Neural progenitor cell (in vitro differentiated cells): ENCODE results near the gene ABCA3. TPM values are rescaled to one million over a fixed set of nuclear protein-coding genes. Genes with fewer than 3 reads are reported as not detected.

Experiments
- DNase-seq: peaks from one replicate; pipeline ENCODE4 v3.0.0-alpha.2; 2016; ENCODE audit warnings: low spot score
- H2AFZ ChIP-seq: fragments of 200-600 bp; sonication (generic); replicated peaks from 2 replicates; pipeline ENCODE4 v1.6.1; 2016; ENCODE audit warnings: antibody characterized with exemption
- H3F3A ChIP-seq: fragments of 200-600 bp; sonication (generic); 2 replicates; pipeline ENCODE4 v1.6.1; 2016; ENCODE audit warnings: antibody characterized with exemption, low read depth
- H3K27ac ChIP-seq: fragments of 200-600 bp; sonication (generic); 2 replicates; pipeline ENCODE4 v1.5.1; 2016; ENCODE audit warnings: mild to moderate bottlenecking
- H3K27me3 ChIP-seq: fragments of 200-600 bp; sonication (generic); 2 replicates; pipeline ENCODE4 v1.6.1; 2016; ENCODE audit warnings: mild to moderate bottlenecking, moderate library complexity
- H3K36me3 ChIP-seq: fragments of 200-600 bp; sonication (generic); 2 replicates; pipeline ENCODE4 v1.5.1; 2016
- H3K4me1 ChIP-seq: fragments of 200-600 bp; sonication (generic); 2 replicates; pipeline ENCODE4 v1.6.1; 2016; ENCODE audit warnings: mixed run types
- H3K4me2 ChIP-seq: fragments of 200-600 bp; sonication (generic); 2 replicates; pipeline ENCODE4 v1.6.1; 2016
- H3K4me3 ChIP-seq: fragments of 200-600 bp; sonication (generic); 2 replicates; pipeline ENCODE4 v1.5.1; 2016
- H3K79me2 ChIP-seq: fragments of 200-600 bp; sonication (generic); 2 replicates; pipeline ENCODE4 v1.6.1; 2016; ENCODE audit warnings: low read depth
- H3K9ac ChIP-seq: fragments of 200-600 bp; sonication (generic); 2 replicates; pipeline ENCODE4 v1.6.1; 2016
- H3K9me3 ChIP-seq: fragments of 200-600 bp; sonication (generic); 2 replicates; pipeline ENCODE4 v1.5.1; 2016; ENCODE audit warnings: low read depth
- H4K20me1 ChIP-seq: fragments of 200-600 bp; sonication (generic); 2 replicates; pipeline ENCODE4 v1.6.1; 2016; ENCODE audit warnings: low read depth
- H3K27ac Mint-ChIP-seq: 3 replicates; pipeline ENCODE4 v1.8.0; 2021; ENCODE audit warnings: mixed read lengths
- H3K27me3 Mint-ChIP-seq: 2 replicates; pipeline ENCODE4 v1.8.0; 2022; ENCODE audit warnings: low read depth, mild to moderate bottlenecking, inconsistent platforms, moderate library complexity, mixed read lengths; ENCODE audit not compliant: insufficient read depth
- H3K36me3 Mint-ChIP-seq: 3 replicates; pipeline ENCODE4 v1.8.0; 2021; ENCODE audit warnings: mixed read lengths
- H3K4me1 Mint-ChIP-seq: 3 replicates; pipeline ENCODE4 v1.8.0; 2021; ENCODE audit warnings: mixed read lengths
- H3K4me3 Mint-ChIP-seq: 3 replicates; pipeline ENCODE4 v1.8.0; 2021; ENCODE audit warnings: mild to moderate bottlenecking, moderate library complexity, mixed read lengths
- H3K9me3 Mint-ChIP-seq: 3 replicates; pipeline ENCODE4 v1.8.0; 2020; ENCODE audit warnings: mixed read lengths
- EZH2 ChIP-seq: fragments of 200-600 bp; sonication (generic); IDR thresholded peaks from 2 replicates; pipeline ENCODE4 v1.6.1; 2017; ENCODE audit warnings: antibody characterized with exemption, mild to moderate bottlenecking, moderate library complexity
- EZH2phosphoT487 ChIP-seq: fragments of 200-600 bp; sonication (generic); IDR thresholded peaks from 2 replicates; pipeline ENCODE4 v1.6.1; 2017; ENCODE audit warnings: antibody characterized with exemption
- total RNA-seq: library from RNA; depleted of rRNA; stranded (reverse); fragments of >200 nt; gene quantifications from 2 replicates; pipeline ENCODE4 v1.2.3, GENCODE V29; 2015; ENCODE audit warnings: low replicate concordance
- TF ChIP-seq, protein P1 (sequence below): fragments of 200-600 bp; sonication (generic); IDR thresholded peaks from 2 replicates; pipeline ENCODE4 v1.5.1; 2017; ENCODE audit warnings: antibody characterized with exemption, mild to moderate bottlenecking

The ABCA3 gene
- total RNA-seq, 1 donor from 2014 or later: 9.7 TPM

DNA sequence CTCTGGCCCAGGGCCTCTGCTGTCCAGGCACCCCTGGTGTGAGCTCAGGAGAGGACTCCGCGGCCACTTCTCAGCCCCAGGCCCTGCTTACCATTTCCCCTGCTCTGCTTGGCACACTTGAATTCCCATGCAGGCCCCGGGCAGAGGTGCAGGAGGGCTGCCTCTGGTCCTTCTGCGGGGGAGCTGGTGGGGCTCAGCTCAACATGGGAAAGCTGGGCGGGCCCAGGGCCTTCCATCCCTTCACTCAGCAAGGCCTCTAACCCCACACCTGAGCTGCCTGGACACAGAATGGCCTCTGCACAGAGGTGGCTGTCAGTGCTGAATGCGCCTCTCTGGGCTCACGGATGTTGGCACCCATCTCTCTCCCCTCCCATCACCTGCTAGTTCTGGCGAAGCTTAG is 60.1 kb downstream of the ABCA3 start:
- Mint-ChIP-seq H3K4me1 (no peaks in the 10 kb centered on the region), H3K36me3 (peaks cover 3% of the 10 kb centered on the region), H3K9me3 (no peaks in the 10 kb centered on the region), H3K27me3 (peaks cover 2% of the 10 kb centered on the region), H3K4me3 (no peak overlapping the region), H3K27ac (no peak overlapping the region)
- no peak overlapping the region for H2AFZ ChIP-seq
- no peaks in the 10 kb centered on the region for H3K9me3 ChIP-seq
- no peaks in the 10 kb centered on the region for H3K4me1 ChIP-seq
- H3K4me2 ChIP-seq: no peak overlapping the region
- TF ChIP-seq EZH2: no peak
- no peak for TF ChIP-seq EZH2phosphoT487
- TF ChIP-seq, protein P1, sequence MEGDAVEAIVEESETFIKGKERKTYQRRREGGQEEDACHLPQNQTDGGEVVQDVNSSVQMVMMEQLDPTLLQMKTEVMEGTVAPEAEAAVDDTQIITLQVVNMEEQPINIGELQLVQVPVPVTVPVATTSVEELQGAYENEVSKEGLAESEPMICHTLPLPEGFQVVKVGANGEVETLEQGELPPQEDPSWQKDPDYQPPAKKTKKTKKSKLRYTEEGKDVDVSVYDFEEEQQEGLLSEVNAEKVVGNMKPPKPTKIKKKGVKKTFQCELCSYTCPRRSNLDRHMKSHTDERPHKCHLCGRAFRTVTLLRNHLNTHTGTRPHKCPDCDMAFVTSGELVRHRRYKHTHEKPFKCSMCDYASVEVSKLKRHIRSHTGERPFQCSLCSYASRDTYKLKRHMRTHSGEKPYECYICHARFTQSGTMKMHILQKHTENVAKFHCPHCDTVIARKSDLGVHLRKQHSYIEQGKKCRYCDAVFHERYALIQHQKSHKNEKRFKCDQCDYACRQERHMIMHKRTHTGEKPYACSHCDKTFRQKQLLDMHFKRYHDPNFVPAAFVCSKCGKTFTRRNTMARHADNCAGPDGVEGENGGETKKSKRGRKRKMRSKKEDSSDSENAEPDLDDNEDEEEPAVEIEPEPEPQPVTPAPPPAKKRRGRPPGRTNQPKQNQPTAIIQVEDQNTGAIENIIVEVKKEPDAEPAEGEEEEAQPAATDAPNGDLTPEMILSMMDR: no peak
- no peak overlapping the region for H3K27ac ChIP-seq
- H3K27me3 ChIP-seq: no peaks in the 10 kb centered on the region
- H3K36me3 ChIP-seq: no peaks in the 10 kb centered on the region
- H3K9ac ChIP-seq: no peak overlapping the region
- H3K4me3 ChIP-seq: no peak overlapping the region
- DNase-seq: no peak
- H3K79me2 ChIP-seq: no peaks in the 10 kb centered on the region
- no peaks in the 10 kb centered on the region for H4K20me1 ChIP-seq
- no peaks in the 10 kb centered on the region for H3F3A ChIP-seq

DNA sequence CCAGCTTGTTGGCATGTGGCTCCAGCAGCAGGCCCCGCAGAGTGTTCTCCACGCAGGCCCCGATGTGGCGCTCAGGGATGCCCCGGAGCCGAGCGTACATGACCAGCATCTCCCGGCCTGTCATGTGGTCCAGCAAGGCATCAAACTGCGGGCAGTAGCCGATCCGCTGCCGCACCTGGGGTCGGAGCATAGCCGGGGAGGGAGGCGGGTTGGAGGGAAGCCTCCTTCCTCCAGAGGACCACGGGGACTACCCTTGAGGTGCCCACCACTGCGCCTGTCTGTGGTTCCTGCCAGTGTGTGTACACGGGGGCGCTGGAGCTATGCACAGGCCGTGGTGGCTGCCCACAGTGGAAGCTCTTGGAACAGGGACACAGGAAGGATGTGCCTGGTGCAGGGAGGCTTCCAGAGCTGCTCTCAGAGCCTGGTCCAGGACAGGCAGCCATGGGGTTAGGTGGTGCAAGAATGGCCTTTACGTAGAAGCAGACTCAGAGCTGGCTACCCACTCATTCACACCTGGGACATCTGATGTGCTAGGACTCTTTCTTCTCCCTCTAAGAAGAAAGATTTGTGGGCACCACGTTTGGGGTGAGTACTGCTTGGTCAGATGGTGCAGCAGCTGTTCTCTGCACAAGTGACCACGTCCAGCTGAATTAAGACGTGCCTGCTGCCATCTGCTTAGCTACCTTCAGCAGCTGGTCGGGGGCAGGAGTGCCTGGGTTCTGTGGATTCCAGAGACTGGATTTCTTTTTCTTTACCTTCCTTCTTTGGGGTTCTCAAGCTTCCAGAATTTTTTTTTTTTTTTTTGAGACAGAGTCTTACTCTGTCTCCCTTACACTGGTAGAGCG is 61.4 kb downstream of the ABCA3 start:
- Histone ChIP-seq H4K20me1 (no peaks in the 10 kb centered on the region), H3K9ac (no peak overlapping the region), H3K4me1 (no peaks in the 10 kb centered on the region), H3K27ac (no peak overlapping the region), H2AFZ (no peak overlapping the region), H3F3A (no peaks in the 10 kb centered on the region), H3K27me3 (no peaks in the 10 kb centered on the region), H3K9me3 (no peaks in the 10 kb centered on the region), H3K4me3 (no peak overlapping the region), H3K79me2 (no peaks in the 10 kb centered on the region), H3K4me2 (no peak overlapping the region), H3K36me3 (no peaks in the 10 kb centered on the region)
- TF ChIP-seq EZH2phosphoT487 (no peak), EZH2 (no peak)
- TF ChIP-seq, protein P1: no peak
- peaks cover 2% of the 10 kb centered on the region for H3K4me1 Mint-ChIP-seq
- DNase-seq: no peak
- no peak overlapping the region for H3K4me3 Mint-ChIP-seq
- no peaks in the 10 kb centered on the region for H3K9me3 Mint-ChIP-seq
- peaks cover 3% of the 10 kb centered on the region for H3K36me3 Mint-ChIP-seq
- H3K27me3 Mint-ChIP-seq: peaks cover 2% of the 10 kb centered on the region
- H3K27ac Mint-ChIP-seq: no peak overlapping the region

GRCh38 chr16:2278272-2278608 is 62.3 kb downstream of the ABCA3 start:
- Mint-ChIP-seq H3K9me3 (no peaks in the 10 kb centered on the region), H3K4me3 (no peak overlapping the region), H3K27me3 (peaks cover 2% of the 10 kb centered on the region), H3K36me3 (no peaks in the 10 kb centered on the region), H3K27ac (no peak overlapping the region), H3K4me1 (peaks cover 2% of the 10 kb centered on the region)
- Histone ChIP-seq H3K27ac (no peak overlapping the region), H4K20me1 (no peaks in the 10 kb centered on the region), H3K79me2 (no peaks in the 10 kb centered on the region), H3F3A (no peaks in the 10 kb centered on the region), H2AFZ (no peak overlapping the region), H3K4me2 (no peak overlapping the region), H3K27me3 (no peaks in the 10 kb centered on the region), H3K4me3 (no peak overlapping the region), H3K9me3 (no peaks in the 10 kb centered on the region), H3K36me3 (no peaks in the 10 kb centered on the region), H3K9ac (no peak overlapping the region), H3K4me1 (no peaks in the 10 kb centered on the region)
- no peak for DNase-seq
- TF ChIP-seq, protein P1: peak; percentile 29
- no peak for TF ChIP-seq EZH2phosphoT487
